DMS 273 (cell line): ENCODE results near the gene SERPINA5.
"Not testable (repeated sequence)": the region's sequence is repeated elsewhere in the genome, so short reads cannot be mapped to it uniquely, and the experiment has no call there.

Experiments used
- DNase-seq: peaks from one replicate; lab custom pipeline; 2025; ENCODE audit not compliant: unreplicated experiment; lab: John Stamatoyannopoulos, UW

SERPINA5 gene

GRCh38 chr14:94598816-94599655 lies 17.8 kb downstream of the SERPINA5 start:
- DNase-seq: peak; percentile 24

GRCh38 chr14:94599656-94600004 lies 18.4 kb downstream of the SERPINA5 start:
- no peak for DNase-seq

DNA sequence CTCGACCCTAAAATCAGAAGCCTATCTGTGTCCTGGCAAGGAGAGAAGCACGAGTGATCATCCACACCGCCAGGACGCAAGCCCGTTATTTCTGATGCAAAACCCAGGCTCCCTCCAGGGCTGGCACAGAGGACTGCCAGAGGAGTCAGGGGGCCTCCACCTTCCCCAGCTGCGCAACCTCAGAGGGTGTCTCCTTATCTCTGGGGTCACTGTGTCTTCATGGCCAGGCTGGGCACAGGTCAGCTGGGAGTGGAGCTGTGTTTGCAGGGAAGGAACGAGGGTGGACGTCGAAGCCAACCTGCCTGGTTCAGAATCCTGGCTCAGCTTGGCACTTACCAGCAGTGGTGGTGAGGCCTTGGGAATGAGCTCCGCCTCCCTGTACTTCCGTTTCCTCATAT lies 18.9 kb downstream of the SERPINA5 start:
- no peak for DNase-seq

DNA sequence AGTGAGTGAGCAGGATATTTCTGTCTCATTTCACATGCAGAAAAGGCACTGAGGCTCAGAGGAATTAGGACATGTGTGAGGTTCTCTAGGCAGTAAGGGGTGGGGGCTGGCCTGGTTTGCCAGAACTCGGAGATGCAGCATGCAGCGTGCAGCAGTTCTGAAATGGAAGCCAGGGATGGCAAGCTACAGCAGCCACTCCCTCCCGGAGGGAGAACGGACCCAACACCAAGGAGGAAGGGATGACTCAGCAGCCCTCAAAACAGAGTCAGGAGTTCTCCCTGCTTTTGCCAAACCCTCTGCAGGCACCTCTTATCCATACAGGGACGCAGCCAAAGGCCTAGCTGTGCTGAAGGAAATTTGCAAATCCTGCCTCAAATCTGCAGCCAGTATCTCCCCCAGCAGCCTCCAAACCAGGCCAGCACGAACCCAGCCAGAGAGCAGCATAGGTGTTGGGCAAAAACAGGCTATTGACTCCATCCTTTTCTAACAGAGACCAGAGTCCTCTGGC lies 20.7 kb downstream of the SERPINA5 start:
- DNase-seq: peak; percentile 15

- no peak for DNase-seq
Measured at GRCh38 chr14:94602722-94603121, 21.5 kb downstream of the SERPINA5 start.

- DNase-seq: no peak
Measured at GRCh38 chr14:94605361-94605760, 24.1 kb downstream of the SERPINA5 start.

- not testable (repeated sequence) for DNase-seq
Measured at GRCh38 chr14:94608966-94609365, 27.7 kb downstream of the SERPINA5 start.

- DNase-seq: no peak
Measured at GRCh38 chr14:94611179-94611578, 30.0 kb downstream of the SERPINA5 start.

GRCh38 chr14:94612174-94612573 lies 30.9 kb downstream of the SERPINA5 start, which contains the start of gene SERPINA3:
SERPINA3 (plus strand) TSS chr14:94612391; CDS start chr14:94614442, 2,051 bp downstream.
- DNase-seq: no peak

GRCh38 chr14:94612580-94613554 lies 31.6 kb downstream of the SERPINA5 start:
- DNase-seq: peak; percentile 30

DNA sequence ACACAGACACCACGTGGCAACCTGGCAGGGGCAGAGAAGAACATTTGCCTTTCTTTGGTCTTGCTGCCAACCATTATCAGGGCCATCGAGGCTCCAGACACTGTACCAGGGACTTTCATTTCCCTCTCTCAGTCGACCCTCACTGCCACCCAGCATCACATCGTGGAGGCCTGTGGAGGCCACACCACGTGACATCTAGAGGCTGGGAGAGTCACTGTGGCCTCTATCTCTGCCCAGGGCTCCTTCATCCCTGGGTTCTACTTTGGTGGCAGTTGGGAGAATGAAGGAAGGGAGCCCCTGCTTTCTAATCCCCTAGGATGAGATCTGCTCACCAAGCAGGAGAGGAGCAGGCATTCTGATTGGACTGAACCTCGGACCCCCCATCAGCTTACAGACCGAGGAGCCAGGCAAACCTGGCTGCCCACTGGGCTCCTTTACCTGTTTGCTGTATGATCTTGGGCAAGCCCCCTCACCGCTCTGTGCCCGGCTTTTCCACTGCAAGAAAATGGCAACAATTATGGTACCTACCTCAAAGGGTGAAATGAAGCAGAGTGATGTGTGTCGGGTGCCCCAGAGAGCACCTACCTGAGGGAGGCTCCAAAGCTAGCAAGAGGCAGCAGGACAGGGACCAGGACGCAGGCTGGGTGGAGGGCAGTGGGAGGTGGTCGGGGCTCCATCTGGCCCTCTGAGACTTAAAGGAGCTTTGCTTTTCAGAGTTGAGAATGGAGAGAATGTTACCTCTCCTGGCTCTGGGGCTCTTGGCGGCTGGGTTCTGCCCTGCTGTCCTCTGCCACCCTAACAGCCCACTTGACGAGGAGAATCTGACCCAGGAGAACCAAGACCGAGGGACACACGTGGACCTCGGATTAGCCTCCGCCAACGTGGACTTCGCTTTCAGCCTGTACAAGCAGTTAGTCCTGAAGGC lies 32.8 kb downstream of the SERPINA5 start:
- no peak for DNase-seq

DNA sequence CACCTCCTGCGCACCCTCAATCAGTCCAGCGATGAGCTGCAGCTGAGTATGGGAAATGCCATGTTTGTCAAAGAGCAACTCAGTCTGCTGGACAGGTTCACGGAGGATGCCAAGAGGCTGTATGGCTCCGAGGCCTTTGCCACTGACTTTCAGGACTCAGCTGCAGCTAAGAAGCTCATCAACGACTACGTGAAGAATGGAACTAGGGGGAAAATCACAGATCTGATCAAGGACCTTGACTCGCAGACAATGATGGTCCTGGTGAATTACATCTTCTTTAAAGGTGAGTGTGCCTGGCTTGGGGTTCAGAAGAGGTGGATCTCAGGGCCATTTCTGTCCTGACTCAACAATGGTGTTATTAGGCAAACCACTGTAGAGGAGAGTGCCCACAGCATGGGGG lies 33.6 kb downstream of the SERPINA5 start:
- DNase-seq: no peak

DNA sequence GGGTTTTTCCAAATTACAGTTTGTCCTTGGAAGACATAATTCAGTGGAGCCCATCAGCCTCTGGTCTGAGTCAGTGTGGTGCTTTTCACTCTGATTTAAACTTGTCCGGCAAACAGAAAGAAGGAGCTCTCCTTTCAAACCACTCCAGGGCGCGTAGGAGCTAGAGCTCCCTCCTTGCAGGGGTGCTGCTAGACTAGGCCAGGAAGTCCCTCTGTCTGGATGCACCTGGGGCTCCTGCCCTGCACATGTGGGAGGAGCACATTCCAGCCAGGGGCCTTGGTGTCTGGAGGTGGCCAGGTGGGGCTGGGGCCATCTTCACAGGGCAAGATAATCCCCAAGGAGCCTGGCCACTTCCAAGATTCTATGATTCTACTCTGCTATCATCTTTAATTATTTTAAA lies 34.0 kb downstream of the SERPINA5 start:
- DNase-seq: no peak

DNA sequence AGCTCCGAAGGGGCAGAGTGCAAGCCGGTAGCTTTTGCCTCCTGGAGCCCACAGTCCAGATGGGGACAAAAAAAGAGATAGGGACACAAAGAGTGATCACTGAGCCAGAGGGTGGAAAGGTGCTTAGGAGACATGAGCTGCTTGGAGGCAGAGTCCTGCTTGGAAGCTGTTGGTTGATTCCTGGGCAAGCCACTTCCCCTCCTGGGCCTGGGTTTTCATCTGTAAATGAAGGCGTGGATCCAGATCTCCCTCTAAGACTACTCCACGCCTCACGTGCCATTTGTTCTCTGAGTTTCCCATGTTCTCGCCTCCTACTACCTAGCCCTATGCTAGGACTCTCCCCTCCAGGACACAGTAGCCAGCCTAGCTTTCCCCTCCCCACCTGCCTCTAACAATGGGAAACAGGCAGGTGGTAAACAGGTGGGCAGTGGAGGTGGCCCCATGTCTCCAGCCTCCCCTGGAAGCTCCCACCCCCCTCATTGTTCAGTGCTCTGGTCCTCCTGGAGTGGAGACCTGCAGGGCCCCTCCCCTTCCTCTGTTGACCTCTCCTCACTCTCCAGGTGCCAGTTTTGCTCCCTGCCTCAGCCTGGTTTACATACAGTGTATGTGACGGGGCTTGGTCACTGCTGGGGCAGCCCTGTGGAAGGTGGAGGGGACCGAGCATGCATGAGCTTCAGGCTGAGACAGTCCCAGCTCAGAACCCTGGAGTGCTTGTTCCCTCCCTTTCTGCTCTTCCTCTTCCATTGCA lies 34.8 kb downstream of the SERPINA5 start:
- no peak for DNase-seq

- DNase-seq: no peak
Measured at GRCh38 chr14:94617366-94617941, 36.2 kb downstream of the SERPINA5 start.

DNA sequence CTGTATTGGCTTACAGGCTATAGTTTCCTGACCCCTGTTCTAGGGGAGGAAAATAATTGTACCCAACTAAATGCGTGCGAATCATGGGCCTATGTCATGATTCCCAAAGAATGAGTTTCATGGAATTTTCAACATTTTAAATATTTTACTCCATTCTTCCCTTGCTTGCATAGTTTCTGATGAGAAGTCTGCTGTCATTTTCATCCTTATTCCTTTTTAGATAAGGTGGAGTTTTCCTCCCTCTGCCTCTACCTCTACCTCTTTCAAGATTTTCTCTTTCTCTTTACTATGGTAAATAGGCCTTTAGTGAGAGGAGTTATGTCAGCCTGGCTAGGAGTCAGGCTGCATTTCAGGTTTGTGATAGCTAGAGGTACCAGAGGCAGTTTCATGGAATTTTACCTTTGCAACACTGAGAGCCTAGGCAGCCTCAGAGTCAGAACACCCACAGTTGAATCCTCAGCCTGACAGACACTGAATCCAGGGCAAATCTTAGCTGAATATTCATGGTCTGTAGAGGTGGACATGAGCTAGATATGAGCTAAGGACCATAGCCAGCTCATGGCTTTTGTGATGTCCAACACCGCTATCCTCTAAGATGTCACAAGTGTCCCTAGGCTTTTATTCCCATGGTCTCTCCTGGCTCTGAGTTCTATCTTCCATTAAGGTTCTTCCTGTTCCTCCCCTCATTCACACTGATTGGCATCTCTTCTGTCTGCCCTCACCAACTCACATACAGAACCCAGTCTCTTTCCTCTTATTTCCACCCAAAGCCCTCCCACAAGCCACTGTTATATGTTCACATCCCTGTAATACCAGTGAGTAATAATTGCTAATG lies 37.0 kb downstream of the SERPINA5 start:
- DNase-seq: no peak

DNA sequence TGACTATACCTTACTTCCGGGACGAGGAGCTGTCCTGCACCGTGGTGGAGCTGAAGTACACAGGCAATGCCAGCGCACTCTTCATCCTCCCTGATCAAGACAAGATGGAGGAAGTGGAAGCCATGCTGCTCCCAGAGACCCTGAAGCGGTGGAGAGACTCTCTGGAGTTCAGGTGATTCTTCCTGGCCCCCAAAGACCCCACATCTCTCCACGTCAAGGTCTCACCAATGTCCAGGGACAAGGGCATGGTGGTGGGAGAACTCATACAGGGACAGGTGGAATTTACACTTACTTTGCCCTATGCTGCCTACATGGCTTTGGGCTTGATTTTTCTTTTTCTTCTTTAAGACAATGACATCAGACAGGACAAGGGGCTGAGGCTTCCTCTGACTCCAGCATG lies 38.1 kb downstream of the SERPINA5 start:
- no peak for DNase-seq

GRCh38 chr14:94620597-94620996 lies 39.4 kb downstream of the SERPINA5 start:
- DNase-seq: no peak
